Measurements from ENCODE around the gene PGA4.
"Not testable (repeated sequence)": the region's sequence is repeated elsewhere in the genome, so short reads cannot be mapped to it uniquely, and the experiment has no call there.

DNA sequence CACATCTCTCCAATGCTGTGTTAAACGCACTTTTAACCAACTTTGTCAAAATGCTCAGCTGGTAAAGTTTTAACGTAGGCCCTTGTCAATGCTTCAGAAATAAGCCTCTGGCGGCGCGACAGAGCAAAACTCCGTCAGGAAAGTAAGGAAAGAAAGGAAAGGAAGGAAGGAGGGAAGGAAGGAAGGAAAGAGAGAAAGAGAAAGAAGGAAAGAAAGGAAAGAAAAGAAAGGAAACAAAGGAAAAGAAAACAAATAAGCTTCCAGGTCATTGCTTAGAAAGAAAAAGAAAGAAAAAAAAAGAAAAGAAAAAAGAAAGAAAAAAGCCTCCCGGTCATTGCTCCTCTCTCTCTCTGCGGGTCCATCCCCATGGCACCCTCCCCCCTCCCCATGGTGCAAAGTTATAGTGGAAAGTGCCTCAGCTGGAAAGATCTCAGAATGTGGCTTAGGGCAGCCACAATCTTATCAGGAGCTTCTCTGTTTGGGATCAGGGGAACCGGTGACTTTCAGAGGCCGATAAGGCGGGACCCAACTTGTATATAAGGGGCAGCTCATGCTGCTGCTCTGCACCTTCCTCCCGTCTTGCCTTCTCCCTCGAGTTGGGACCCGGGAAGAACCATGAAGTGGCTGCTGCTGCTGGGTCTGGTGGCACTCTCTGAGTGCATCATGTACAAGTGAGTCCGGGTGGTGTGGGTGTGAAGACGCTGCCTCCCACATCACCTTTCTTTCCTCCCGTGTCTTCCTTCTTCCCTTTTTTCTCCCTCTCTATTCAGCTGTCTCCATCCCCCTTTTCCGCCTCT is 19.0 kb upstream of the PGA4 start, which contains the start of gene PGA3:
- not testable (repeated sequence) for TF ChIP-seq CTCF (IDR thresholded peaks at IDR 0.05); ZFX (IDR thresholded peaks at IDR 0.05; ENCODE audit: borderline replicate concordance)
